Measurements from ENCODE around the gene PARN. TPM values are rescaled to one million over a fixed set of nuclear protein-coding genes. Genes with fewer than 3 reads are reported as not detected.

Gene PARN
- total and polyA plus RNA-seq, 2 of the 8 experiments (the other 6 are each of a cell fraction or from before 2014, with no cell fraction given) = 24.5 to 44.6 TPM

GRCh38 chr16:14449334-14449733 lies 180.7 kb downstream of the PARN start:
- no peak overlapping the region for H2AK5ac ChIP-seq (ENCODE audit: low read depth, low read length)
- no peak overlapping the region for H3K23ac ChIP-seq (ENCODE audit: insufficient read length)
- ChIA-PET CTCF (ENCODE audit: partially characterized antibody) (interaction anchor here (1.0 to 1.1 kb wide), 2 partner anchors 19 to 36 kb away, joined by 3 read pairs; no protein-coding TSS in a partner anchor), POLR2A (ENCODE audit: partially characterized antibody) (no interaction called here)
- H3K4ac ChIP-seq (replicated peaks; ENCODE audit: insufficient read length, low read depth, low read length) = no peak overlapping the region
- FAIRE-seq (no peak), DNase-seq (ENCODE audit: low read depth in 1 of 2, low spot score in 2 of 2) (no peak)
- H3K79me1 ChIP-seq (ENCODE audit: low read depth, low read length) = no peaks in the 10 kb centered on the region
- H3K27ac ChIP-seq (ENCODE audit: low read depth, low read length) = no peak overlapping the region
- no peak overlapping the region for H3K9ac ChIP-seq (replicated peaks in 1 of 4; ENCODE audit: extremely low read depth in 1 of 4, low read depth in 3 of 4, low read length in 3 of 4)
- H2AFZ ChIP-seq (ENCODE audit: low read length) = no peak overlapping the region
- H3K14ac ChIP-seq (ENCODE audit: insufficient read length) = no peak overlapping the region
- no peaks in the 10 kb centered on the region for H3K23me2 ChIP-seq (ENCODE audit: low read depth, low read length)
- no peaks in the 10 kb centered on the region for H3K79me2 ChIP-seq (ENCODE audit: control insufficient read depth in 1 of 2, insufficient read depth in 2 of 2, low read length in 2 of 2)
- H4K20me1 ChIP-seq (replicated peaks in 1 of 2; ENCODE audit: control insufficient read depth in 1 of 2, insufficient read depth in 2 of 2, low read length in 2 of 2) = no peaks in the 10 kb centered on the region
- H2BK5ac ChIP-seq (ENCODE audit: low read depth, low read length) = no peak overlapping the region
- H3K36me3 ChIP-seq (ENCODE audit: control insufficient read depth in 2 of 4, insufficient read depth in 4 of 4, low read length in 3 of 4) = no peaks in the 10 kb centered on the region
- no peak overlapping the region for H3K18ac ChIP-seq (ENCODE audit: extremely low read depth, low read length)
- no peak overlapping the region for H2BK12ac ChIP-seq (ENCODE audit: low read depth, low read length)
- H3K4me3 ChIP-seq (ENCODE audit: extremely low read depth in 1 of 4, insufficient read depth in 2 of 4, low read depth in 3 of 4, low read length in 4 of 4) = no peak overlapping the region
- 87% methylated on average over 4 of the region's 4 CpGs; no CpG with 5 or more reads in 1 of the 2 experiments for WGBS, 2 experiments (ENCODE audit: extremely low coverage in 1 of 2, insufficient coverage in 1 of 2, insufficient read length in 1 of 2, insufficient replicate concordance in 2 of 2, low coverage in 1 of 2, low lambda C conversion rate in 2 of 2, missing lambda C conversion rate in 1 of 2)
- H3K4me1 ChIP-seq (replicated peaks in 1 of 4; ENCODE audit: control insufficient read depth in 3 of 4, insufficient read depth in 4 of 4, low read length in 3 of 4) = peaks cover 0 to 2% (median 0%) of the 10 kb centered on the region in 4 experiments; a peak in 1 of 7 replicates
- H3K4me2 ChIP-seq (ENCODE audit: insufficient read depth in 1 of 2, low read depth in 2 of 2, low read length in 2 of 2) = no peak overlapping the region
- H2BK120ac ChIP-seq (replicated peaks; ENCODE audit: low read depth, low read length) = no peak overlapping the region
- H2BK15ac ChIP-seq (ENCODE audit: low read length) = no peak overlapping the region
- H4K5ac ChIP-seq (ENCODE audit: insufficient read length, low read depth, low read length) = no peak overlapping the region
- no peaks in the 10 kb centered on the region for H3K27me3 ChIP-seq (replicated peaks in 1 of 4; ENCODE audit: control insufficient read depth in 3 of 4, extremely low read depth in 1 of 4, insufficient read depth in 3 of 4, low read length in 3 of 4)
- H3K9me3 ChIP-seq (ENCODE audit: insufficient read depth in 2 of 2, low read depth in 1 of 2, low read length in 1 of 2) = no peaks in the 10 kb centered on the region
- H4K8ac ChIP-seq (ENCODE audit: extremely low read depth, insufficient read depth, low read length) = no peak overlapping the region
- H4K91ac ChIP-seq (replicated peaks; ENCODE audit: insufficient read length, low read length) = no peak overlapping the region
- no peak overlapping the region for H2BK20ac ChIP-seq (ENCODE audit: low read length)
- H3K56ac ChIP-seq (replicated peaks; ENCODE audit: insufficient read length, low read depth, low read length) = no peak overlapping the region
- no peak for TF ChIP-seq RFX5 (IDR thresholded peaks at IDR 0.05; ENCODE audit: borderline replicate concordance, low read depth, low read length)
- TF ChIP-seq ATF3 (IDR thresholded peaks at IDR 0.05; ENCODE audit: insufficient read depth, low read depth, low read length) = no peak
- TF ChIP-seq POLR2AphosphoS5 (IDR thresholded peaks at IDR 0.05; ENCODE audit: low read depth, low read length) = no peak
- TF ChIP-seq FOSL1 (IDR thresholded peaks at IDR 0.05; ENCODE audit: insufficient read depth, low read depth, low read length) = no peak
- no peak for TF ChIP-seq BCL11A (IDR thresholded peaks at IDR 0.05; ENCODE audit: low read depth in 2 of 2, low read length in 2 of 2)
- TF ChIP-seq CBX8 (IDR thresholded peaks at IDR 0.05; ENCODE audit: borderline replicate concordance, low read depth, low read length) = no peak
- no peak for TF ChIP-seq SP1 (IDR thresholded peaks at IDR 0.05; ENCODE audit: low read depth, low read length)
- no peak for TF ChIP-seq SIRT6 (IDR thresholded peaks at IDR 0.05; ENCODE audit: low read length)
- TF ChIP-seq MAX (IDR thresholded peaks at IDR 0.05) = no peak
- no peak for TF ChIP-seq SIX5 (IDR thresholded peaks at IDR 0.05; ENCODE audit: low read depth, low read length)
- no peak for TF ChIP-seq CEBPB (IDR thresholded peaks at IDR 0.05; ENCODE audit: low read depth, low read length)
- no peak for TF ChIP-seq GABPA (IDR thresholded peaks at IDR 0.05; ENCODE audit: borderline replicate concordance, insufficient read depth, low read length)
- no peak for TF ChIP-seq EZH2 (IDR thresholded peaks at IDR 0.05; ENCODE audit: low read depth, low read length, severe bottlenecking)
- no peak for TF ChIP-seq SIN3A (conservative IDR thresholded peaks at IDR 0.05 in 1 of 2, IDR thresholded peaks at IDR 0.05 in 1 of 2; ENCODE audit: low read depth in 1 of 2, low read length in 2 of 2)
